H9 (cell line): ENCODE data around the gene SP140L. TPM values are rescaled to one million over a fixed set of nuclear protein-coding genes. Genes with fewer than 3 reads are reported as not detected.

Experiments used
- DNase-seq: peaks from one replicate; pipeline ENCODE4 v3.0.0-alpha.2; 2017
- H2AFZ ChIP-seq: one replicate; pipeline ENCODE4 v1.6.1; 2013; ENCODE audit warnings: mild to moderate bottlenecking, low read length, control low read depth, moderate library complexity
- H2AK5ac ChIP-seq: 2 replicates; pipeline ENCODE4 v1.6.1; 2013; ENCODE audit warnings: low read length, control low read depth, mixed read lengths; ENCODE audit not compliant: insufficient read length
- H2BK120ac ChIP-seq: one replicate; pipeline ENCODE4 v1.6.1; 2013; ENCODE audit warnings: low read depth, mild to moderate bottlenecking, low read length, control low read depth, inconsistent platforms; ENCODE audit not compliant: poor library complexity, severe bottlenecking
- H2BK12ac ChIP-seq: 2 replicates; pipeline ENCODE4 v1.6.1; 2013; ENCODE audit warnings: low read length, control low read depth, mixed read lengths, low read depth; ENCODE audit not compliant: insufficient read length
- H2BK15ac ChIP-seq: 2 replicates; pipeline ENCODE4 v1.6.1; 2013; ENCODE audit warnings: low read depth, low read length, control low read depth
- H2BK20ac ChIP-seq: one replicate; pipeline ENCODE4 v1.6.1; 2013; ENCODE audit warnings: low read depth, mild to moderate bottlenecking, low read length, control low read depth, inconsistent platforms; ENCODE audit not compliant: poor library complexity, severe bottlenecking
- H2BK5ac ChIP-seq: 2 replicates; pipeline ENCODE4 v1.6.1; 2013; ENCODE audit warnings: low read length, control low read depth, mixed read lengths; ENCODE audit not compliant: insufficient read length
- H3K14ac ChIP-seq: 2 replicates; pipeline ENCODE4 v1.6.1; 2013; ENCODE audit warnings: low read length, control low read depth; ENCODE audit not compliant: insufficient read depth
- H3K18ac ChIP-seq: 2 replicates; pipeline ENCODE4 v1.6.1; 2013; ENCODE audit warnings: low read depth, mild to moderate bottlenecking, mixed read lengths, low read length, control low read depth; ENCODE audit not compliant: insufficient read length
- H3K23ac ChIP-seq: 2 replicates; pipeline ENCODE4 v1.6.1; 2013; ENCODE audit warnings: low read length, control low read depth, mixed read lengths, low read depth; ENCODE audit not compliant: insufficient read length
- H3K23me2 ChIP-seq: 2 replicates; pipeline ENCODE4 v1.6.1; 2013; ENCODE audit warnings: low read depth, mild to moderate bottlenecking, mixed read lengths, low read length, control low read depth; ENCODE audit not compliant: insufficient read length, poor library complexity, severe bottlenecking
- H3K27ac ChIP-seq: 2 replicates; pipeline ENCODE4 v1.5.1; 2013; ENCODE audit warnings: low read length, control low read depth, mixed read lengths, low read depth; ENCODE audit not compliant: insufficient read length
- H3K27me3 ChIP-seq: 2 replicates; pipeline ENCODE4 v1.6.1; 2013; ENCODE audit warnings: low read length, control low read depth, inconsistent platforms; ENCODE audit not compliant: insufficient read depth
- H3K4ac ChIP-seq: 2 replicates; pipeline ENCODE4 v1.6.1; 2013; ENCODE audit warnings: low read depth, mild to moderate bottlenecking, control low read depth, inconsistent platforms, low read length, moderate library complexity
- H3K4me1 ChIP-seq: 2 replicates; pipeline ENCODE4 v1.6.1; 2013; ENCODE audit warnings: low read length, control low read depth, inconsistent platforms; ENCODE audit not compliant: insufficient read depth
- H3K4me2 ChIP-seq: 2 replicates; pipeline ENCODE4 v1.6.1; 2013; ENCODE audit warnings: low read length, control low read depth, mixed read lengths; ENCODE audit not compliant: insufficient read length, insufficient read depth
- H3K56ac ChIP-seq: 2 replicates; pipeline ENCODE4 v1.6.1; 2013; ENCODE audit warnings: low read depth, mild to moderate bottlenecking, mixed read lengths, low read length, control low read depth; ENCODE audit not compliant: insufficient read length
- H3K79me1 ChIP-seq: 2 replicates; pipeline ENCODE4 v1.6.1; 2013; ENCODE audit warnings: low read depth, mild to moderate bottlenecking, moderate library complexity, low read length, control low read depth, inconsistent platforms; ENCODE audit not compliant: insufficient read depth, poor library complexity, severe bottlenecking
- H3K79me2 ChIP-seq: 2 replicates; pipeline ENCODE4 v1.6.1; 2013; ENCODE audit warnings: low read length, control low read depth, inconsistent platforms; ENCODE audit not compliant: insufficient read depth
- H3K9ac ChIP-seq: 2 replicates; pipeline ENCODE4 v1.6.1; 2013; ENCODE audit warnings: low read length, control low read depth, mixed read lengths; ENCODE audit not compliant: insufficient read length; ENCODE audit errors: extremely low read depth
- H3K9me3 ChIP-seq: one replicate; pipeline ENCODE4 v1.6.1; 2013; ENCODE audit warnings: low read depth, low read length, inconsistent platforms; ENCODE audit not compliant: control insufficient read depth
- H3T11ph ChIP-seq: one replicate; pipeline ENCODE4 v1.6.1; 2013; ENCODE audit warnings: mild to moderate bottlenecking, low read length, control low read depth, inconsistent platforms
- H4K20me1 ChIP-seq: one replicate; pipeline ENCODE4 v1.6.1; 2013; ENCODE audit not compliant: control insufficient read depth, insufficient read length, insufficient read depth
- H4K5ac ChIP-seq: 2 replicates; pipeline ENCODE4 v1.6.1; 2013; ENCODE audit warnings: low read depth, mild to moderate bottlenecking, mixed read lengths, low read length, control low read depth; ENCODE audit not compliant: insufficient read length
- H4K8ac ChIP-seq: replicated peaks from 2 replicates; pipeline ENCODE4 v1.6.1; 2013; ENCODE audit warnings: low read length, control low read depth, mixed read lengths, low read depth; ENCODE audit not compliant: insufficient read length
- H4K91ac ChIP-seq: 2 replicates; pipeline ENCODE4 v1.6.1; 2013; ENCODE audit warnings: low read depth, mild to moderate bottlenecking, moderate library complexity, mixed read lengths, low read length, control low read depth; ENCODE audit not compliant: insufficient read length
- H3K27ac Mint-ChIP-seq, 3 experiments: 2 replicates in 2 of 3; 3 replicates in 1 of 3; pipeline ENCODE4 v1.8.0; 2020 to 2021; ENCODE audit warnings: mixed read lengths in 3 of 3, mild to moderate bottlenecking in 1 of 3, moderate library complexity in 1 of 3
- H3K27me3 Mint-ChIP-seq: 2 replicates; pipeline ENCODE4 v1.8.0; 2021; ENCODE audit warnings: low read depth, mild to moderate bottlenecking, moderate library complexity, mixed read lengths
- H3K36me3 Mint-ChIP-seq, 3 experiments: 2 replicates in 2 of 3; 3 replicates in 1 of 3; pipeline ENCODE4 v1.8.0; 2020 to 2021; ENCODE audit warnings: low read depth in 3 of 3, mixed read lengths in 3 of 3; ENCODE audit not compliant: insufficient read depth in 1 of 3
- H3K4me1 Mint-ChIP-seq, 2 experiments: 2 replicates each; pipeline ENCODE4 v1.8.0; 2020; ENCODE audit warnings: mixed read lengths in 2 of 2
- H3K4me3 Mint-ChIP-seq, 2 experiments: 2 replicates in 1 of 2; 3 replicates in 1 of 2; pipeline ENCODE4 v1.8.0; 2020 to 2021; ENCODE audit warnings: mild to moderate bottlenecking in 2 of 2, mixed read lengths in 2 of 2, moderate library complexity in 1 of 2
- H3K9me3 Mint-ChIP-seq, 2 experiments: 2 replicates in 1 of 2; 3 replicates in 1 of 2; pipeline ENCODE4 v1.8.0; 2020; ENCODE audit warnings: mild to moderate bottlenecking in 2 of 2, mixed read lengths in 2 of 2, moderate library complexity in 1 of 2
- CTCF ChIP-seq: fragments of 200-600 bp; sonication (generic); conservative IDR thresholded peaks from 3 replicates; pipeline ENCODE4 v1.8.0; 2021; ENCODE audit warnings: antibody characterized with exemption, mild to moderate bottlenecking
- WGBS: extraction: QIAGEN DNeasy Blood & Tissue Kit; methylation state at CpG from one replicate; pipeline ENCODE4 v1.1.7; 2013; ENCODE audit warnings: missing lambda C conversion rate, low lambda C conversion rate, mixed read lengths; ENCODE audit not compliant: insufficient read length; ENCODE audit errors: extremely low coverage; 5-methylcytosine and 5-hydroxymethylcytosine counted together
- total RNA-seq: library from RNA; stranded (reverse); gene quantifications from 2 replicates; pipeline ENCODE4 v1.2.1, GENCODE V29; 2021

The SP140L gene
- total RNA-seq, 1 experiment from 2014 or later: 1.3 TPM

GRCh38 chr2:230319211-230319862, 7.7 kb upstream of the SP140L start:
- H3T11ph ChIP-seq: no peak overlapping the region
- H2BK15ac ChIP-seq: no peak overlapping the region
- no peak overlapping the region for H3K9ac ChIP-seq
- no peak overlapping the region for H3K18ac ChIP-seq
- H2AK5ac ChIP-seq: no peak overlapping the region
- no peak overlapping the region for H4K8ac ChIP-seq
- no CpG with 5 or more reads among the region's 5 CpGs for WGBS
- no peaks in the 10 kb centered on the region for H3K23me2 ChIP-seq
- no peak overlapping the region for H3K23ac ChIP-seq
- no peaks in the 10 kb centered on the region for H4K20me1 ChIP-seq
- Mint-ChIP-seq H3K27me3 (no peaks in the 10 kb centered on the region), H3K36me3 (peaks cover 10 to 16% (median 13%) of the 10 kb centered on the region in 3 experiments; a peak in 6 of 7 replicates), H3K4me3 (no peak overlapping the region), H3K9me3 (peaks cover 22 to 25% of the 10 kb centered on the region in 2 experiments), H3K4me1 (no peaks in the 10 kb centered on the region), H3K27ac (no peak overlapping the region)
- peaks cover 14% of the 10 kb centered on the region for H3K9me3 ChIP-seq
- TF ChIP-seq CTCF: no peak
- no peak overlapping the region for H3K4me2 ChIP-seq
- H3K4ac ChIP-seq: no peak overlapping the region
- H4K91ac ChIP-seq: no peak overlapping the region
- no peak overlapping the region for H2BK20ac ChIP-seq
- no peak overlapping the region for H4K5ac ChIP-seq
- H3K79me2 ChIP-seq: no peaks in the 10 kb centered on the region
- H2BK12ac ChIP-seq: no peak overlapping the region
- no peaks in the 10 kb centered on the region for H3K4me1 ChIP-seq
- H2BK120ac ChIP-seq: no peak overlapping the region
- H3K14ac ChIP-seq: no peak overlapping the region
- no peak overlapping the region for H2AFZ ChIP-seq
- no peaks in the 10 kb centered on the region for H3K79me1 ChIP-seq
- H3K27me3 ChIP-seq: no peaks in the 10 kb centered on the region
- no peak overlapping the region for H3K27ac ChIP-seq
- H2BK5ac ChIP-seq: no peak overlapping the region
- H3K56ac ChIP-seq: no peak overlapping the region
- DNase-seq: no peak
